ENCODE measurements around the gene LSS. TPM values are rescaled to one million over a fixed set of nuclear protein-coding genes. Genes with fewer than 3 reads are reported as not detected.
"Not testable (repeated sequence)": the region's sequence is repeated elsewhere in the genome, so short reads cannot be mapped to it uniquely, and the experiment has no call there.

The LSS gene
- total and polyA plus RNA-seq, 4 donors, result 27.6 to 194 (median 89.3) TPM

GRCh38 chr21:46226146-46226545, 2.4 kb downstream of the LSS start:
- H3K9me3 ChIP-seq (ENCODE audit: control insufficient read depth in 4 of 4, low read length in 3 of 4), result no peaks in the 10 kb centered on the region
- no peaks in the 10 kb centered on the region for H3K27me3 ChIP-seq (ENCODE audit: control insufficient read depth in 4 of 4, insufficient read depth in 4 of 4, low read length in 3 of 4)
- H3K4me1 ChIP-seq (ENCODE audit: control insufficient read depth in 4 of 4, insufficient read depth in 4 of 4, low read length in 3 of 4), result peaks cover 7 to 48% (median 32%) of the 10 kb centered on the region in 4 donors
- H3K9ac ChIP-seq (ENCODE audit: low read depth in 1 of 2, low read length in 2 of 2), result peak overlapping the region; percentile 10 to 78
- H3K4me3 ChIP-seq (ENCODE audit: low read depth in 1 of 3, low read length in 3 of 3), result no peak overlapping the region
- H3K36me3 ChIP-seq (ENCODE audit: control insufficient read depth in 4 of 4, insufficient read depth in 3 of 4, low read depth in 1 of 4, low read length in 3 of 4), result peaks cover 0 to 7% (median 3%) of the 10 kb centered on the region in 4 donors
- peak overlapping the region; percentile 61 to 81 for H3K27ac ChIP-seq (ENCODE audit: low read depth in 1 of 2, low read length in 2 of 2)
- 47% methylated on average over 1 of the region's 1 CpG for WGBS
- no peak for DNase-seq (ENCODE audit: low spot score)
- TF ChIP-seq HNF4A (conservative IDR thresholded peaks at IDR 0.05), result no peak
- TF ChIP-seq HNF4G (IDR thresholded peaks at IDR 0.05), result no peak
- TF ChIP-seq RXRA (IDR thresholded peaks at IDR 0.05), result peak in 1 of 2 donors; percentile 15
- TF ChIP-seq EGR1 (IDR thresholded peaks at IDR 0.05; ENCODE audit: low read depth in 2 of 2), result no peak

- WGBS, result 95% methylated on average over 18 of the region's 18 CpGs
- H3K9me3 ChIP-seq (ENCODE audit: control insufficient read depth in 4 of 4, low read length in 3 of 4); H3K9ac ChIP-seq (ENCODE audit: low read depth in 1 of 2, low read length in 2 of 2); DNase-seq (ENCODE audit: low spot score); H3K4me3 ChIP-seq (ENCODE audit: low read depth in 1 of 3, low read length in 3 of 3); H3K27ac ChIP-seq (ENCODE audit: low read depth in 1 of 2, low read length in 2 of 2); H3K27me3 ChIP-seq (ENCODE audit: control insufficient read depth in 4 of 4, insufficient read depth in 4 of 4, low read length in 3 of 4): not testable (repeated sequence)
- Histone ChIP-seq H3K36me3 (ENCODE audit: control insufficient read depth in 4 of 4, insufficient read depth in 3 of 4, low read depth in 1 of 4, low read length in 3 of 4) (peaks cover 2 to 24% (median 19%) of the 10 kb centered on the region in 4 donors), H3K4me1 (ENCODE audit: control insufficient read depth in 4 of 4, insufficient read depth in 4 of 4, low read length in 3 of 4) (peaks cover 2 to 37% (median 26%) of the 10 kb centered on the region in 4 donors)
These were observed 4.9 kb downstream of the LSS start for GRCh38 chr21:46223661-46224060.

- H3K36me3 ChIP-seq (ENCODE audit: control insufficient read depth in 4 of 4, insufficient read depth in 3 of 4, low read depth in 1 of 4, low read length in 3 of 4), result peaks cover 2 to 24% (median 19%) of the 10 kb centered on the region in 4 donors
- peaks cover 2 to 35% (median 25%) of the 10 kb centered on the region in 4 donors for H3K4me1 ChIP-seq (ENCODE audit: control insufficient read depth in 4 of 4, insufficient read depth in 4 of 4, low read length in 3 of 4)
- H3K27ac ChIP-seq (ENCODE audit: low read depth in 1 of 2, low read length in 2 of 2), result no peak overlapping the region
- no peaks in the 10 kb centered on the region for H3K27me3 ChIP-seq (ENCODE audit: control insufficient read depth in 4 of 4, insufficient read depth in 4 of 4, low read length in 3 of 4)
- no peak overlapping the region for H3K9ac ChIP-seq (ENCODE audit: low read depth in 1 of 2, low read length in 2 of 2)
- DNase-seq (ENCODE audit: low spot score), result no peak
- H3K4me3 ChIP-seq (ENCODE audit: low read depth in 1 of 3, low read length in 3 of 3), result no peak overlapping the region
- H3K9me3 ChIP-seq (ENCODE audit: control insufficient read depth in 4 of 4, low read length in 3 of 4), result no peaks in the 10 kb centered on the region
- 82% methylated on average over 7 of the region's 7 CpGs for WGBS
- no peak for TF ChIP-seq MAX (IDR thresholded peaks at IDR 0.05)
- no peak for TF ChIP-seq YY1 (IDR thresholded peaks at IDR 0.05)
- TF ChIP-seq EGR1 (IDR thresholded peaks at IDR 0.05; ENCODE audit: low read depth in 2 of 2), result no peak
- TF ChIP-seq HNF4G (IDR thresholded peaks at IDR 0.05), result no peak
- TF ChIP-seq RAD21 (IDR thresholded peaks at IDR 0.05), result no peak
- TF ChIP-seq, protein P1, sequence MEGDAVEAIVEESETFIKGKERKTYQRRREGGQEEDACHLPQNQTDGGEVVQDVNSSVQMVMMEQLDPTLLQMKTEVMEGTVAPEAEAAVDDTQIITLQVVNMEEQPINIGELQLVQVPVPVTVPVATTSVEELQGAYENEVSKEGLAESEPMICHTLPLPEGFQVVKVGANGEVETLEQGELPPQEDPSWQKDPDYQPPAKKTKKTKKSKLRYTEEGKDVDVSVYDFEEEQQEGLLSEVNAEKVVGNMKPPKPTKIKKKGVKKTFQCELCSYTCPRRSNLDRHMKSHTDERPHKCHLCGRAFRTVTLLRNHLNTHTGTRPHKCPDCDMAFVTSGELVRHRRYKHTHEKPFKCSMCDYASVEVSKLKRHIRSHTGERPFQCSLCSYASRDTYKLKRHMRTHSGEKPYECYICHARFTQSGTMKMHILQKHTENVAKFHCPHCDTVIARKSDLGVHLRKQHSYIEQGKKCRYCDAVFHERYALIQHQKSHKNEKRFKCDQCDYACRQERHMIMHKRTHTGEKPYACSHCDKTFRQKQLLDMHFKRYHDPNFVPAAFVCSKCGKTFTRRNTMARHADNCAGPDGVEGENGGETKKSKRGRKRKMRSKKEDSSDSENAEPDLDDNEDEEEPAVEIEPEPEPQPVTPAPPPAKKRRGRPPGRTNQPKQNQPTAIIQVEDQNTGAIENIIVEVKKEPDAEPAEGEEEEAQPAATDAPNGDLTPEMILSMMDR (IDR thresholded peaks at IDR 0.05; ENCODE audit: low read depth, low read length, missing input control), result no peak
- TF ChIP-seq TAF1 (conservative IDR thresholded peaks at IDR 0.05), result no peak
- TF ChIP-seq, protein P2, sequence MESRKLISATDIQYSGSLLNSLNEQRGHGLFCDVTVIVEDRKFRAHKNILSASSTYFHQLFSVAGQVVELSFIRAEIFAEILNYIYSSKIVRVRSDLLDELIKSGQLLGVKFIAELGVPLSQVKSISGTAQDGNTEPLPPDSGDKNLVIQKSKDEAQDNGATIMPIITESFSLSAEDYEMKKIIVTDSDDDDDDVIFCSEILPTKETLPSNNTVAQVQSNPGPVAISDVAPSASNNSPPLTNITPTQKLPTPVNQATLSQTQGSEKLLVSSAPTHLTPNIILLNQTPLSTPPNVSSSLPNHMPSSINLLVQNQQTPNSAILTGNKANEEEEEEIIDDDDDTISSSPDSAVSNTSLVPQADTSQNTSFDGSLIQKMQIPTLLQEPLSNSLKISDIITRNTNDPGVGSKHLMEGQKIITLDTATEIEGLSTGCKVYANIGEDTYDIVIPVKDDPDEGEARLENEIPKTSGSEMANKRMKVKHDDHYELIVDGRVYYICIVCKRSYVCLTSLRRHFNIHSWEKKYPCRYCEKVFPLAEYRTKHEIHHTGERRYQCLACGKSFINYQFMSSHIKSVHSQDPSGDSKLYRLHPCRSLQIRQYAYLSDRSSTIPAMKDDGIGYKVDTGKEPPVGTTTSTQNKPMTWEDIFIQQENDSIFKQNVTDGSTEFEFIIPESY (IDR thresholded peaks at IDR 0.05), result no peak
- no peak for TF ChIP-seq FOXA2 (IDR thresholded peaks at IDR 0.05)
- TF ChIP-seq REST (IDR thresholded peaks at IDR 0.05), result no peak
- no peak for TF ChIP-seq ATF3 (IDR thresholded peaks at IDR 0.05)
- no peak for TF ChIP-seq GABPA (IDR thresholded peaks at IDR 0.05 in 1 of 2, conservative IDR thresholded peaks at IDR 0.05 in 1 of 2)
- no peak for TF ChIP-seq NR2F2 (IDR thresholded peaks at IDR 0.05)
- TF ChIP-seq SP1 (IDR thresholded peaks at IDR 0.05), result no peak
- TF ChIP-seq FOXA1 (IDR thresholded peaks at IDR 0.05), result no peak
- TF ChIP-seq JUND (IDR thresholded peaks at IDR 0.05), result no peak
These were observed 5.4 kb downstream of the LSS start for GRCh38 chr21:46223217-46223616.
